ENCODE data around the gene SETBP1. TPM values are rescaled to one million over a fixed set of nuclear protein-coding genes. Genes with fewer than 3 reads are reported as not detected.
A peak's percentile ranks its signal among the peaks of the same experiment; 100 is the strongest.

The SETBP1 gene
- total RNA-seq, 1 experiment from 2014 or later = 4.0 TPM

- peaks cover 5% of the 10 kb centered on the region for H3K4me1 Mint-ChIP-seq (ENCODE audit: low read depth, unreplicated experiment)
- ChIA-PET POLR2A (no interaction called here), CTCF (no interaction called here)
- intact Hi-C loops (cut with micrococcal nuclease; ENCODE audit: unreplicated experiment) = no loop called here
- Histone ChIP-seq H3K36me3 (ENCODE audit: control insufficient read depth, insufficient read depth, low read length) (no peaks in the 10 kb centered on the region), H3K4me1 (no peaks in the 10 kb centered on the region; the same call in none of the 2 replicates), H3K4me3 (ENCODE audit: low read depth, low read length) (no peak overlapping the region), H3K27me3 (replicated peaks; ENCODE audit: control insufficient read depth, insufficient read depth, low read length) (no peaks in the 10 kb centered on the region), H3K9me3 (no peaks in the 10 kb centered on the region)
- H3K9me3 Mint-ChIP-seq (ENCODE audit: unreplicated experiment) = no peaks in the 10 kb centered on the region
- no peaks in the 10 kb centered on the region for H3K27me3 Mint-ChIP-seq (ENCODE audit: insufficient read depth, unreplicated experiment)
- no peak overlapping the region for H3K27ac Mint-ChIP-seq (ENCODE audit: unreplicated experiment)
- no TSS peak for BruUV-seq (replicated peaks)
- no peaks in the 10 kb centered on the region for H3K36me3 Mint-ChIP-seq (ENCODE audit: insufficient read depth, unreplicated experiment)
- H3K4me3 Mint-ChIP-seq (ENCODE audit: unreplicated experiment) = no peak overlapping the region
- no peak for DNase-seq
- TF ChIP-seq CTCF (IDR thresholded peaks at IDR 0.05; ENCODE audit: insufficient read depth in 1 of 2, low read depth in 1 of 2, low read length in 1 of 2, severe bottlenecking in 1 of 2, unreplicated experiment in 1 of 2) = no peak
These were observed 10.6 kb downstream of the SETBP1 start for GRCh38 chr18:44691148-44691925.

- H3K4me1 Mint-ChIP-seq (ENCODE audit: low read depth, unreplicated experiment) = peaks cover 5% of the 10 kb centered on the region
- H3K9me3 ChIP-seq = no peaks in the 10 kb centered on the region
- H3K9me3 Mint-ChIP-seq (ENCODE audit: unreplicated experiment) = no peaks in the 10 kb centered on the region
- H3K27me3 Mint-ChIP-seq (ENCODE audit: insufficient read depth, unreplicated experiment) = no peaks in the 10 kb centered on the region
- H3K4me1 ChIP-seq = peaks cover 7% of the 10 kb centered on the region
- no peak overlapping the region for H3K4me3 Mint-ChIP-seq (ENCODE audit: unreplicated experiment)
- no peak for TF ChIP-seq CTCF (IDR thresholded peaks at IDR 0.05; ENCODE audit: insufficient read depth in 1 of 2, low read depth in 1 of 2, low read length in 1 of 2, severe bottlenecking in 1 of 2, unreplicated experiment in 1 of 2)
- no peak overlapping the region for H3K4me3 ChIP-seq (ENCODE audit: low read depth, low read length)
- intact Hi-C loops (cut with micrococcal nuclease; ENCODE audit: unreplicated experiment) = no loop called here
- H3K36me3 ChIP-seq (ENCODE audit: control insufficient read depth, insufficient read depth, low read length) = no peaks in the 10 kb centered on the region
- ChIA-PET POLR2A (no interaction called here), CTCF (no interaction called here)
- no peaks in the 10 kb centered on the region for H3K27me3 ChIP-seq (replicated peaks; ENCODE audit: control insufficient read depth, insufficient read depth, low read length)
- DNase-seq = no peak
- no peaks in the 10 kb centered on the region for H3K36me3 Mint-ChIP-seq (ENCODE audit: insufficient read depth, unreplicated experiment)
- H3K27ac Mint-ChIP-seq (ENCODE audit: unreplicated experiment) = no peak overlapping the region
- no TSS peak for BruUV-seq (replicated peaks)
These were observed 12.5 kb downstream of the SETBP1 start for GRCh38 chr18:44693030-44693784.

- Histone ChIP-seq H3K27me3 (replicated peaks; ENCODE audit: control insufficient read depth, insufficient read depth, low read length) (no peaks in the 10 kb centered on the region), H3K9me3 (no peaks in the 10 kb centered on the region), H3K4me3 (ENCODE audit: low read depth, low read length) (no peak overlapping the region), H3K4me1 (peaks cover 7% of the 10 kb centered on the region), H3K36me3 (ENCODE audit: control insufficient read depth, insufficient read depth, low read length) (no peaks in the 10 kb centered on the region)
- H3K4me3 Mint-ChIP-seq (ENCODE audit: unreplicated experiment) = no peak overlapping the region
- ChIA-PET POLR2A (no interaction called here), CTCF (interaction anchor here (0.6 kb wide), 1 partner anchor 248 kb away, joined by 7 read pairs; no protein-coding TSS in a partner anchor)
- H3K36me3 Mint-ChIP-seq (ENCODE audit: insufficient read depth, unreplicated experiment) = no peaks in the 10 kb centered on the region
- BruUV-seq (replicated peaks) = no TSS peak
- H3K27ac Mint-ChIP-seq (ENCODE audit: unreplicated experiment) = peak overlapping the region; percentile 70
- DNase-seq = no peak
- H3K4me1 Mint-ChIP-seq (ENCODE audit: low read depth, unreplicated experiment) = peaks cover 10% of the 10 kb centered on the region
- H3K27me3 Mint-ChIP-seq (ENCODE audit: insufficient read depth, unreplicated experiment) = no peaks in the 10 kb centered on the region
- no peak for TF ChIP-seq CTCF (IDR thresholded peaks at IDR 0.05; ENCODE audit: insufficient read depth in 1 of 2, low read depth in 1 of 2, low read length in 1 of 2, severe bottlenecking in 1 of 2, unreplicated experiment in 1 of 2)
- H3K9me3 Mint-ChIP-seq (ENCODE audit: unreplicated experiment) = no peaks in the 10 kb centered on the region
- intact Hi-C loops (cut with micrococcal nuclease; ENCODE audit: unreplicated experiment) = no loop called here
These were observed 14.8 kb downstream of the SETBP1 start for GRCh38 chr18:44695503-44695902.
